UCSD-AML1 (cell line): ENCODE measurements around the gene ACER3.
"Not testable (repeated sequence)": the region's sequence is repeated elsewhere in the genome, so short reads cannot be mapped to it uniquely, and the experiment has no call there.

Experiments used
- DNase-seq: peaks from one replicate; lab custom pipeline; 2025; ENCODE audit not compliant: unreplicated experiment; lab: John Stamatoyannopoulos, UW

Gene ACER3

DNA sequence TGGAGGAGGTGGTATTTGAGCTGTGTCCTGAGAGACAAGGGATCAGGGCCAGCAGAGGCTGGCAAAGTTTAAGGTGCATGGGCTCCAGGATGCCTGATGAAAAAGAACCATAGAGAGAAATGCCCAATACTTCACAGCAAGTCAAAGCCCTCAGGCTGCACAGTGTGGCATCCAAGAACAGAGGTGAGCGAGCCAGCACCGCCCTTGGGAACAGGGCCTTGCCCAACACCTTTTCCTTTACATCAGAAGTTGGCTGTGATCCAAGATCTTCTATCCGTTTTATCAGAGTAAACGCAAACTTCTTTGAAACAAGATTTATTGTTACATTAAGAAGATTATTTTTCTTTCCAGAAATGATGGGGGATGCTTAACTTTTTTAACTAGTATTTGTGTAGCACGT, 174.9 kb downstream of the ACER3 start:
- no peak for DNase-seq

DNA sequence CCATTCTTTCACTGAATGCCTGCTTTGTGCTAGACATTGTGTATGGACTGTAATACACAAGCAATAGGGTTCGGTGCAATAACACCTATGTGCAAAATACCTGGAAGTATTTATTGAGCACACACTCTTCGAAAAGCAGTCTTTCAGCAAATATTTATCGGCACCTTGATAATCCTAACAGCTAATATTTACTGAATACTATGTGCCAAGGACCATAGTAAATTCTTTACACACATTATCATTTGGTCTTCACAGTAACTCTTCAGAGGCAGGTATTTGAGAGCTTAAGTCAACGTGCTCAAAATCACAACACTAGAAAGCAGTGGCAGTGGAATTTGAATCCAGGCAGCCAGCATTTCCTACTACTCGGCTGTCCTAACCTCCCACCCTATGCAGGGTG, 175.7 kb downstream of the ACER3 start:
- DNase-seq = no peak

DNA sequence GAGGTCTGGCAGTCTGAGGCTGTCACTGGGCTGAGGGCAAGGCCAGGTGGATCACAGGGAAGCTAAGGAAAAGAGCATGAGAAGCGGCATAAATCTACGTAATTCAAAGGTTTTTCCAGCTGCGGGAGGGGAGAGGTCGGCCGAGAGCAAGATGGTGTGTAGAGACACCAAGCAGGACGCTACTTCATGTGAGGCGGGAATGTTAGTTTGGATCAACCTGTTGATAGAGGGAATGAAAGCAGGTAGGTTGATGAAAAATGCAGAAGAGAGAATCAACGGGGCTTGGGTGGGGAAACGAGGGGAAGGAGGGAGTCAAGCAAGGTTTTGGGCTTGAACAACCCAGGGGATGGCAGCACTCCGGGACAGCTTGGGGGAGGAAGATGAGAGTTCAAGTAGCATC, 176.3 kb downstream of the ACER3 start:
- no peak for DNase-seq

DNA sequence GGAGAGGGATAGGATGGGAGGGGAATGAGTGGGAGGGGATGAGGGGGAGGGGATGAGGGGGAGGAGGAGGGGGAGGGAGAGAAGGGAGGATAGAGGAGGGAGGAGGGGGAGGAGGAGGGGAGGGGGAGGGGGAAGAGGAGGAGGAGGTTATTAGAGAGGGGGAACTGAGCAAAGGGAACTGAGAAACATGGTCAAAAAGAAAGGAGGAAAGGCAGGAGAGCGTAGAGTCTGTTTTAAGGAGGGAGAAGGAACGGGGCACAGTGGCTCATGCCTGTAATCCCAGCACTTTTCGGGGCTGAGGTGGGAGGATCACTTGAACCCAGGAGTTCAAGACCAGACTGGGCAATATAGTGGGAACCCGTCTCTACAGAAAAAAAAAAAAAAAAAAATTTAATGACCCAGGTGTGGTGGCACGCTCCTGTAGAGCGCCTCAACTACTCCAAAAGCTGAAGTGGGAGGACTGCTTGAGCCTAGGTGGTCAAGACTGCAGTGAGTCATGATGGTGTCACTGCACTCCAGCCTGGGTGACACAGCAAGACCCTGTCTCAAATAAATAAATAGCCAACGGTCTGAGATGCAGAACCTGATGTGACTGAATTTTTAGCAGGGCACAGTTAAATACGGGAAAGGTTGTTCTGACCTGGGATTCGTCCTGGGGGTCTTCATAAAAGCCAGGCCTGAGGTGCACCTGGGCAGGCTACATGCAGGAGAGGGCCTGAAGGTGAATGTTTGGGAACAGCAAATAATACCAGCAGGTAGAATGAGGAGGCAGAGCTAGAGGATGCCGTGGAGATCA, 177.5 kb downstream of the ACER3 start:
- DNase-seq = no peak

DNA sequence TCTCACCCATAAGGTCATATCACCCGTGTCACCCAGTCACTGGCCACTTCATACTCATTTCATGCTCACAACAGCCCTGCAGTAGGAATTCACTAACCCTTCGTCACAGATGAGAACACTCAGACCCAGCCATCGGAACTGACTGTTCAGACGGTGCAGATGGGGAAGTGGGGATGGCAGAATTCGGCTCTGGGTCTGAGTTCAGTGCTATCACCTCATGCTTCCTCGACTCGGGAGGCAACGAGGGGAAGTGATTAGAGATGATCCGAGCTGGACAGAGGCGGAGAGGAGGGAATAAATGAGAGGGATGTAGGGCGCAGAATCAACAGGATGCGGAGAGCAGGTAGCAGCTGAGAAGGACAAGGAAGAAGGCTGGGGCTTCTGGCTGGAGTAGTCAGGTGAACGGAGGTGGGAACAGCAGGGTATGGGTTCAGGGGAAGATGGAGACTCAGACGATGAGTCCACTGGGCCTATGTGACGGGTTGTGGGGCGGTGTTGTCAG, 178.2 kb downstream of the ACER3 start:
- no peak for DNase-seq

- peak; percentile 67 for DNase-seq
These were observed 179.0 kb downstream of the ACER3 start for GRCh38 chr11:77039491-77040400.

DNA sequence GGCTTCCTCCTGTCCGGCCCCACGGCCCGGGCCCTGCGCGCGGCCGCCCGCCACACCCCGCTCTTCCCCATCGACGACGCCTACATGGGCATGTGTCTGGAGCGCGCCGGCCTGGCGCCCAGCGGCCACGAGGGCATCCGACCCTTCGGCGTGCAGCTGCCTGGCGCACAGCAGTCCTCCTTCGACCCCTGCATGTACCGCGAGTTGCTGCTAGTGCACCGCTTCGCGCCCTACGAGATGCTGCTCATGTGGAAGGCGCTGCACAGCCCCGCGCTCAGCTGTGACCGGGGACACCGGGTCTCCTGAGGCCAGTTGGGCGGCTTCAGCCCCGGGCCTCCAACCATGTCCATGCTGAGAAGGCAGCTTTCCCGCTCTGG, 179.7 kb downstream of the ACER3 start:
- DNase-seq = no peak

DNA sequence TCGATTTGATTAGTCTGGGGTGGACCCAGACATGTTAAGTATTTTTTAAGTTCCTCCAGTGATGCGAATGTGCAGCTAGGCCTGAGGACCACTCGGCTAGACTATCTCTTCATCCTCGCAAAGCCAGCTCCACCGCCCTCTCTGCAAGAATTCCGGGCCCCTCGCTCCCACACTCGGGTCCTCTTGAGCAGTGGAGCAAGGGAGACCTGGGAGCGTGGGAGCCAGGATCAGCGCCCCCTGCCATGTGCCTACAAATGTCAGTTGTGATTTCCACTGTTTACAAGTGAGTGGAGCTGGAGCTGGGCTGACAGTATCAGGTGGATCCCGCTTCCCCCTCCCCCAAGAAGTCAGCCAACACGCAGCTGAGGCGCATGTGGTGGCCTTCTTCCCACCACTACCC, 180.2 kb downstream of the ACER3 start:
- DNase-seq = no peak

DNA sequence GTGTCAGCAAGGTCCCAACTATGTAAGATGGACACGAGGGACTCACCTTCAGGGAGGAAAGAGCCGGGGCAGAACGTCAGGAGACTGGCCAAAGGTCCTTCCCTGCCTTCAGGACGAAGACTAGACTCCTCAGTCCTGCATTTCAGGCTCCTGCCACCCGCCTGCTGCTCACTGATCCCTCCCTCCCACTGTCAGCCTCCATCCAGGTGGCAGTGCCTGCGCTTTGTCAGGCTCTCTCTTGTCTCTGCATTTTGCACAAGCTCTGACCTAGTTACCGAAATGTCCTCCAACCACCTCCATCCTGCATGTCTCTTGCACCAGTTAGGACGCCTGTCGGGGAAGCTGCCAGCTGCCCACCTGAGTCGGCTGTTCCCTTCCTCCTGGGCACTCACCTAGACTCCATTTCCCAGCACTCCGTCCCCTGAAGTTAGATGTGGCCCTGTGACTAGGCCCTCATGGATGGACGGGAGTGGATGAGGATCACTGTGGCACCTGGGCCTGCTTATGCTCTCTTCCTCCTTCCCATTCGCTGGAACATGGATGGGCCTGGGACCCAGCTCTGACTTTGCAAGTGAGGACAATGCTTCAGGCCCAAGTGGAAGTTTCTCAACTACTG, 181.5 kb downstream of the ACER3 start:
- DNase-seq = no peak

GRCh38 chr11:77044356-77044755, 183.6 kb downstream of the ACER3 start:
- no peak for DNase-seq

DNA sequence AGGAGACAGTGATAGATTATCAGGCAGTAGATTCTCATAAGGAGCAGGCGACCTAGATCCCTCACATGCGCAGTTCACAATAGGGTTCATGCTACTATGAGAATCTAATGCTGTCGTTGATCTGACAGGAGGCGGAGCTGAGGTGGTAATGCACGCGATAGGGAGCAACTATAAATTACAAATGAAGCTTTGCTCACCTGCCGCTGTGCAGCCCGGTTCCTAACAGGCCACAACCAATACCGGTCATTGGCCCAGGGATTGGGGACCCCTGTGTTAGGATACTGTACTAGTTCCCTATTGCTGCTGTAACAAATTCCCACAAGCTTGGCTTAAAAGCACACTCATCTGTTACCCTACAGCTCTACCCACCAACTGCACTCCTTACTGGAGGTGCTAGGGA, 184.2 kb downstream of the ACER3 start:
- DNase-seq = no peak

- no peak for DNase-seq
These were observed 185.4 kb downstream of the ACER3 start for GRCh38 chr11:77046060-77046501.

DNA sequence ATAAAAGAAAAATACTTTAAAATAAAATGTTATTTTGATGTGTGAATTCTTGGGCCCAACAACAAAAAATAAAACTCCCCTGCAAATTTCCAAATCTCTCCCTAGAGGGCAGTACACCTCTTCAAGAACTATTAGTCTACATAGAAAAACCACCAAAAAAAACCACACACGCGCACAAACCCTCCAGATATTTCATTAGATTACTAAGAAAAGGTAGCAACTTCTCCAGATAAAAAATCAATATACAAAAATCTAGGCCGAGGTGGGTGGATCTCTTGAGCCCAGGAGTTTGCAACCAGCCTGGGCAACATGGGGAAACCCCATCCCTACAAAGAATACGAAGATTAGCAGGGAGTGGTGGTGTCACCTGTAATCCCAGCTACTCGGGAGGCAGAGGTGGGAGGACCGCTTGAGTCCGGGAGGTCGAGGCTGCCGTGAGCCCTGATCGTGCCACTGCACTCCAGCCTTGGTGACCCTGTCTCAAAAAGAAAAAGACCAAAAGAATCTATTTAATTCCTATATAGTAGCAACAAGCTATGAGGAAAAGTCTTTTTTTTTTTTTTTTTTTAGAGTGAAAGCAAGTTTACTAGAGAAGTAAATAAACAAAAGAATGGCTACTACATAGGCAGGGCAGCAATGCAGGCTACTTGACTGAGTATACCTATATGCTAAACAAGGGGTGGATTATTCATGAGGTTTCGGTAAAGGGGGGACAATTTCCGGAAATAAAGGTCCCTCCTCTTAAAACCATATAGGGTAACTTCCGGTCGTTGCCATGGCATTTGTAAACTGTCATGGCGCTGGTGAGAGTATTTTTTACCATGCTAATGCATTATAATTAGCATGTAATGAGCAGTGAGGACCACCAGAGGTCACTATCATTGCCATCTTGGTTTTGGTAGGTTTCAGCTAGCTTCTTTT, 186.5 kb downstream of the ACER3 start:
- DNase-seq = peak; percentile 32

GRCh38 chr11:77047928-77048446, 187.3 kb downstream of the ACER3 start:
- not testable (repeated sequence) for DNase-seq

GRCh38 chr11:77049026-77049425, 188.3 kb downstream of the ACER3 start:
- no peak for DNase-seq

GRCh38 chr11:77051511-77051910, 190.8 kb downstream of the ACER3 start:
- DNase-seq = no peak

DNA sequence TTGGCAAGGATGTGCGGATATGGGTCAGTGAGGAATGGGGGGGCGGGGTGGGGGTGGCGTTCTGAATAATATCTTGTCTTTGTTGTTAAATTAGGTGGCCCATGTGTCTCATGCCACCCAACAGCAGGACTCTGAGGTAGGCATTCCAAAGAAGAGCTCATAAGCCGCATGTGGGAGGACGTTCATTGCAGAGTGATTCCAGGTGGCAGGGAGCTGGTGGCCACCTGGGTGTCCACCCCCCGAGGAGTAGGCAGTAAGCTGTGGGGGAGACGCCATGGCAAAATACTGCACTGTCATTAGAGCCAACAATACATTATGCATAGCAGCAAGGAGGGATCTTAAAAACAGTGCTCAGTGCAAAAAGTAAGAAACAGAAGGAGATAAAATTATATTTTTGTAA, 191.8 kb downstream of the ACER3 start:
- no peak for DNase-seq

DNA sequence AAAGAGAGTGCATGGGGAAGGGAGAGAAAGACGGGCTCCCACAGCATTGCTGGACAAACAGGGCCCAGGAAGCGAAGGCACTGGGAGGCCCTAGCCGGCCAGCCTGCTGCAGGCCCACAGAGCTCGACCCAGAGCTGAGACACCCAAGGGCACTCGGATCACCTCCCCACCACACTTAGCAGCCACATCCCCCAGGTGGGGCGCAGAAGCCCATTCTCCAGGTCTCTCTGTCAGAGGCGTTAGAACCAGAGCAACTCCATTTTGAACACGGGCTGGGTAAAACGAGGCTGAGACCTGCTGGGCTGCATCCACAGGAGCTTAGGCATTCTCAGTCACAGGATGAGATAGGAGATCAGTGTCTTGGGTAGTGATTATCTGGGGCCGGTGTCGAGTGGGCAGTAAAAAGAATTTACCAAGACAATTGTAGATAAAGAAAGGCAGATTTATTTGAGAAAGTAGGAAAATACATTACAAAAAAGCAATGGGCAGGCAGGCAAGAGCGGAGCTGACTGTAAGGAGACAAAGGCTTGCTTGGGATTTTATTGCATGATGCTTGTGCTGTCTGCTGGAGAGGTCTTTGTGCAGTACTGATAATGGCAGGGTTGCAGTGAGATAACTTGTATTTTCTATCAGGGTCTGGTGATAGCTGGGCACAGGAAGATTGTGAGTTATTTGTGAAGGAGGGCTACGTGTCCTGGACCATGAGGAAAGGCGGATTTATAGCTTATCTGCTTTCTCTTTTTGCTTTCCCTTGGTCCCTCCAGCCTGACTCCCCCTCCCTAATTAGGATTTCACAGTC, 192.7 kb downstream of the ACER3 start:
- DNase-seq = no peak

DNA sequence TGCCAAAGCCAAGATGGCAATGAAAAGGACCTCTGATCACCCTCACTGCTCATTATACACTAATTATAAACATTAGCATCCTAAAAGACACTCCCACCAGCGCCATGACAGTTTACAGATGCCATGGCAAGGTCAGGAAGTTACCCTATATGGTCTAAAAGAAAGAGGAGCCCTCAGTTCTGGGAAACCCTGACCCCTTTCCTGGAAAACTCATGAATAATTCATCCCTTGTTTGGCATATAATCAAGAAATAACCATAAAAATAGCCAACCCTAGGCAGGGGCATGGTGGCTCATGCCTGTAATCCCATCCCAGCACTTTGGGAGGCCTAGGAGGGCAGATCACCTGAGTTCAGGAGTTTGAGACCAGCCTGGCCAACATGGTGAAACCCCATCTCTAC, 193.4 kb downstream of the ACER3 start:
- no peak for DNase-seq
